Stimulated activated CD8-positive, alpha-beta memory T cell treated with anti-CD3 and anti-CD28 coated beads, Interleukin-15, amount 100 ng/mL, for 1 hour (primary cell): ENCODE data around the gene ABCB1.
"Not testable (repeated sequence)": the region's sequence is repeated elsewhere in the genome, so short reads cannot be mapped to it uniquely, and the experiment has no call there.

Experiments
- DNase-seq: peaks from one replicate; pipeline ENCODE4 v3.0.0-alpha.2; 2020; ENCODE audit warnings: low read depth

ABCB1 gene

DNA sequence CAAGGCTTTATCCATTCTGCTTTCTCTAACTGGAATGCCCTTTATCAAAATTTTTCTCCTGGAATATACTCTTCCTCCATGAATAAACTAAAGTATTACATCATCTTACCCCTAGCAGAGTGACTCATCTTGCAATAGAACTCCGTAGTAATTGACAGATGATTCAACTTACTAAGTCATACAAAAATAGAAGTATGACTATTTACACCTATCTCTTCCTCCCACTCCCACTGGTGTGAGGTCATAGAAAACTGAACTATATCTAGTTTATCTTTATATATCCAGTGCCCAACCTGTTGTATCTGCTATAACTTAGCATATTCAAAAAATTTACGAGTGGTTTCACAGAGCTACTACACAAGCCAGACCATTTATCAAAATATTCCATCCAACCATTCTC, 26.1 kb downstream of the ABCB1 start:
- DNase-seq: no peak

- DNase-seq: not testable (repeated sequence)
Observed at GRCh38 chr7:87572513-87572912, 28.2 kb downstream of the ABCB1 start.

DNA sequence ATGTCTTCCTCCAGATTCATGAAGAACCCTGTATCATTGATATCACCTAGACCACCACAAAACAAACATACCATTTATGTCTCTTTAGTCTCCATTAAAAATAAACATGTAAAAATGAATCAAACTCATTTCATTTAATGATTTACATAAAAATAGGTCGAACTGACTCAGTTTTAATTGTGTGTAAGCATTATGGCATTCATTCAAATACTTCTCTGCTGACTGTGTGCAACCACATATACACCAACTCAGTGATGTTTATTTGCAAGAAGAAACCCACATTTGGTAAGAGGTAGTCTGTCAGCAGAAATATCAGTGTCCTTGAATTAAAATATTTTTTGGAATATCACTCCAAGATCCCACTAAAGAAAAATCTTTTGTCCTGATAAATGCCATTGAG, 30.5 kb downstream of the ABCB1 start:
- no peak for DNase-seq

- DNase-seq: no peak
Observed at GRCh38 chr7:87567052-87567451, 33.6 kb downstream of the ABCB1 start.

DNA sequence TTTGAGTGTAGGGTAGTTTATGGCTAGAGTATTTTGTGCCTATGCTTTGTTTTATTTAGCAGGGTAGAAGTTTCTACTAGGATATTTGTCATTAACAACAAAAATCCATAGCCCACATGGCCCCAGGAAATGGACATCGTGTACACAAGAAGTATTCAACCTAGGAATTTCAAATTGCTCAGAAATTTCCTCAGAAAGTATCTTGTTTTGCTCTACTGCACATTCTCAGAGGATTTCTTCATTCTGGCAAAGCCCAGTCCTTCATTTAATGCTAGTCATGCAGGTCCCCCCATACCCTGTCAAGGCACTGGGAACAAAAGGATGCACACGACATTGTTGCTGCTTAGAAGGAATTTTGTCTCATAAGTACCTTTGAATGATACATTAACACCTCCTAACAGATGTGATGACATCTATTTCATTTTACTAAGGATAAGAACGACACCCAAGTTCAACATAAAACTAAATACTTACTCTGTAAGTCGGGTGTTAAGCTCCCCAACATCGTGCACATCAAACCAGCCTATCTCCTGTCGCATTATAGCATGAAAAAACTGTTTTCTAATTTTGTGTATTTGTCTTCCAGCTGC, 34.3 kb downstream of the ABCB1 start:
- no peak for DNase-seq

- DNase-seq: no peak
Observed at GRCh38 chr7:87565877-87566276, 34.8 kb downstream of the ABCB1 start.

GRCh38 chr7:87564296-87564963, 36.3 kb downstream of the ABCB1 start:
- no peak for DNase-seq

DNA sequence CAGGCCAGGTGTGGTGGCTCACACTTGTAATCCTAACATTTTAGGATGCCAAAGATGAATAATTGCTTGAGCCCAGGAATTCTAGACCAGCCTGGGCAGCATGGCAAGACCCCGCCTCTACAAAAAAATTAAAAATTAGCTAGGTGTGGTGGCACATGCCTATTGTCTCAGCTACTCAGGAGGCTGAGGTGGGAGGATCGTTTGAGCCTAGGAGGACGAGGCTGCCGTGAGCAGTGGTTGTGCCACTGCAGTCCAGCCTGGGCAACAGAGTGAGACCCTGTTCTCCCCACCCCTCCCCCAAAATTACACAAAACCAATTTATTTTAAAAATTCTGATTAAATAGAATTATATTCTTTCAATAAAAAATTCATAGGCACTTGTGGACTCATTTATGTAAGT, 39.0 kb downstream of the ABCB1 start:
- DNase-seq: no peak

DNA sequence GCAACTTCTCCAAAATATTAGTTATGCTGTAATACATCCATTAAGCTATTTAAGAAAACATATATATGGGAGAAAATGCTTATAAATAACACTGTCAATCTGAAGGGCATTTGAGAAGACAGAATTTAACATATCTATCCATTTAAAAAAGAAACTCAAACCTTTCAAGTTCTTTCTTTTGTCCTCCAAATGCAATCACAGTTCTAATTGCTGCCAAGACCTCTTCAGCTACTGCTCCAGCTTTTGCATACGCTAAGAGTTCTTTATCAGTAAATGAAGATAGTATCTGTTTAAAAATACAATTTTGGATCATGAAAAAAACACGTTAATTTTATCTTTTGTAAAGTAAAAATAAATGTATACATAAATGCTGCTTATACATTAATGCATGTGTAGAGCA, 39.6 kb downstream of the ABCB1 start:
- DNase-seq: no peak

GRCh38 chr7:87552351-87552900, 48.3 kb downstream of the ABCB1 start:
- DNase-seq: no peak

DNA sequence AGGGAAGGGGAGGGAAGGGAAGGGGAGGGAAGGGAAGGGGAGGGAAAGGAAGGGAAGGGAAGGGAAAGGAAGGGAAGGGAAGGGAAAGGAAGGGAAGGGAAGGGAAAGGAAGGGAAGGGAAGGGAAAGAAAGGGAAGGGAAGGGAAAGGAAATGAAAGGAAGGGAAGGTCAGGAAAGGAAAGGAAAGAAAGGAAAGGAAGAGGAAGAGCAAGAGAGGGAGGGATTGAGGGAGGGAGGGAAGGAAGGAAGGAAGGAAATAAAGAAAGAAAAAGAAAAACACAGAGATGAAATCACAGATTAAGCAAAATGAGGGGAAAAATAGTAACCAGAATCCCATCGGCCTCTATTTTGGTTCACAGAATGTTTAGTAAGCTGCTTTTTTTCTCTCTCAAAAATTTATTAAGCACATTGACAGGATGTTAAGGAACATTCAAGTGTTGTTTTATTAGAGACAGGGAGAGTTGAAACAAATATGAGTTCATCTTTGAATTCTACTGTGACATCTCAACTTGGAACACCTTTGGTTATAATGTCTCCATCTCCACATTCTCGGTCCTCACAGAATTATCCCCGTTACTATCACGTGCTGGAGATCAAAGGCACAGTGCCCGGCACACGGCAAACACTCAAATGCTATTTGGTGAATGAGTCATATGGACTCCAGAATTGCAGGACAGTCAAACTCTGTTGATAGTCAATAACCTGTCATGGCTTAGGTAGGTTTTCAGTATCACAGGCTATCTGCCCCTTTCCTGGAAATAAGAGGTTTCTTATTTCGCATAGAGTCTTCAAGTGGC, 52.4 kb downstream of the ABCB1 start:
- DNase-seq: no peak

GRCh38 chr7:87545760-87546159, 54.9 kb downstream of the ABCB1 start:
- no peak for DNase-seq

DNA sequence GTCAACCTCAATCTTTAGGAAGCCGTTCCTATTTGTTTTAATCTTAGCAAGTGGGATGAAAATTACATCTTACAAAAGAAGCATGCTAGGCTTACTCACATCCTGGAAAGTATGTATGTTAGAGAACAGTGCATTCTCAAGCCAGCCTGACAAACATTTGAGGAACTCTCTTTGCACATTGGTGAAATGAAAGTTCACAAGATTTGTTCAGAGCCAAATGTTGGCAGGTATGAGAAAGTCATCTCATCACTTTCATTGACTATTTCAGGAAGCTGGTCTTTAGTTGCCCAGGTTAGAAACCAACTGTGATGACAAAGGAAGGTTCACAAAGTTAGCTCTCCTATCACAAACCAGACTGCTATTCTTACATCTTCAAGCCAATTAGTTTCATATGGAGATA, 57.1 kb downstream of the ABCB1 start:
- no peak for DNase-seq

DNA sequence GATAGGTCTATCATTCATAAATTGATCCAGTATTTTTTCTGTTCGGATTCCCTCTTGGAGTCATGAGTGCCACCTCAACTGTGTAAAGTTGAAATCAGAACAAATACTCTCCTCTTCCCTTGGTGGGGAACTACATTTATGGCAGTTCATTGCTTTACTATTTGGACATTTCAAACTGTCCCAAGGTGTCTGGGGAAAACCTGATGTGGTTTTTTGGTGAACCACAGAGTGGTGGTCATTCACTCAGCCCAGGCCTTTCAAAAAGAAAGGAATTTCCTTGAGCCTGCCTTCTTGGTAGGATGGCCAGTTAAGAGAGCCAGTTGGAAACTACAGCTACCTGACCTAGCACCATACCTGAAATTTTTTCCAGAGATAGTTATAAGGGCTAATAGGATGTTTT, 59.0 kb downstream of the ABCB1 start:
- DNase-seq: no peak

DNA sequence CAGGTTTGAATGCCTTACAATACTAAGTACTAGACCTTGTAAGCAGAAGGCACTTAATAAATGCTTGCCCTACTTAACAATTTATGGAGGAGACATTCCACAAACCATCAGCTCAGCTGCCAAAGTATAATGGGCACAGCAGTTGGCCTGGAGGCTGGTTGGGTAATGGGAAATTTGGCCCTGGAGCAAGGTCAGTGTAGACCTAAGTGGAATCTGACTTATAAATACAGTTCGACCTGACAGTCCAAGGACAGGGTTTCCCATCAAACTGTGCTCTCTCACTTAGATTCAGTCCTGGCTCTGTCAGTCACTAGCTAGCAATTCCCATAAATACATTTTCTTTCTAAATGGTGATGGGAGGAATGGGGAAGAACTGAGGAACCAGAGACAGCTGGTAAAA, 62.6 kb downstream of the ABCB1 start:
- DNase-seq: no peak

GRCh38 chr7:87534072-87534471, 66.6 kb downstream of the ABCB1 start:
- DNase-seq: no peak

GRCh38 chr7:87530126-87530525, 70.6 kb downstream of the ABCB1 start:
- DNase-seq: no peak

- DNase-seq: no peak
Observed at GRCh38 chr7:87528730-87529129, 72.0 kb downstream of the ABCB1 start.

- DNase-seq: no peak
Observed at GRCh38 chr7:87518735-87519134, 81.9 kb downstream of the ABCB1 start.

- no peak for DNase-seq
Observed at GRCh38 chr7:87517891-87518290, 82.8 kb downstream of the ABCB1 start.

- DNase-seq: no peak
Observed at GRCh38 chr7:87517136-87517815, 83.4 kb downstream of the ABCB1 start.

GRCh38 chr7:87513735-87514335, 86.8 kb downstream of the ABCB1 start:
- no peak for DNase-seq
